K562 (cell line): Measurements from ENCODE around the gene CD101.

ENCODE experiments used
- ARNT ChIP-seq, 2 experiments: fragments of 450-650 bp; IDR thresholded peaks; 2 replicates each; pipeline ENCODE4 v1.6.1; 2016; ENCODE audit warnings: mild to moderate bottlenecking in 1 of 2
- FOXK2 ChIP-seq, 2 experiments: fragments of 450-650 bp; IDR thresholded peaks in 1 of 2; conservative IDR thresholded peaks in 1 of 2; 2 replicates each; pipeline ENCODE4 v1.6.1; 2016; ENCODE audit warnings: low read depth in 2 of 2, mild to moderate bottlenecking in 1 of 2
- GTF2F1 ChIP-seq: IDR thresholded peaks from 2 replicates; pipeline ENCODE4 v1.6.1; 2011; ENCODE audit warnings: low read depth, low read length, improper control_type of control experiment
- JUN ChIP-seq, 2 experiments: sonication (generic) in 1 of 2; formaldehyde crosslinking in 1 of 2; IDR thresholded peaks; 2 replicates each; pipeline versions ENCODE4 v1.6.1 to v1.8.0; 2012 to 2022; ENCODE audit warnings: borderline replicate concordance in 2 of 2, mild to moderate bottlenecking in 2 of 2, improper control_type of control experiment in 1 of 2, low read depth in 1 of 2, low read length in 1 of 2, missing genetic modification reagents in 1 of 2
- NR1H2 ChIP-seq: sonication (generic); formaldehyde crosslinking; IDR thresholded peaks from 2 replicates; pipeline ENCODE4 v1.4.0; 2020; ENCODE audit warnings: mild to moderate bottlenecking, missing genetic modification reagents
- PCBP2 ChIP-seq: fragments of 200-400 bp; formaldehyde crosslinking; IDR thresholded peaks from 2 replicates; pipeline ENCODE4 v1.6.1; 2018; ENCODE audit warnings: low read length, low read depth, mild to moderate bottlenecking, moderate library complexity; ENCODE audit not compliant: poor library complexity, severe bottlenecking
- ZBTB33 ChIP-seq: sonication (generic); formaldehyde crosslinking; IDR thresholded peaks from 2 replicates; pipeline ENCODE4 v1.8.1; 2023; ENCODE audit warnings: mild to moderate bottlenecking, missing genetic modification reagents
- ZNF232 ChIP-seq: sonication (generic); formaldehyde crosslinking; IDR thresholded peaks from 2 replicates; pipeline ENCODE4 v1.8.0; 2022; ENCODE audit warnings: mild to moderate bottlenecking, missing genetic modification reagents
- TF ChIP-seq, protein P1 (sequence below), 3 experiments: IDR thresholded peaks in 2 of 3; conservative IDR thresholded peaks in 1 of 3; 2 replicates each; pipeline ENCODE4 v1.5.1; 2011 to 2012; ENCODE audit warnings: low read length in 3 of 3, mild to moderate bottlenecking in 3 of 3, control low read depth in 2 of 3, improper control_type of control experiment in 1 of 3, inconsistent platforms in 1 of 3, low read depth in 1 of 3, mixed read lengths in 1 of 3, moderate library complexity in 1 of 3; ENCODE audit not compliant: insufficient read depth in 2 of 3
- TF ChIP-seq, protein P2 (sequence below): fragments of 200-600 bp; sonication (generic); IDR thresholded peaks from one replicate; pipeline ENCODE4 v1.6.1; 2012; ENCODE audit warnings: mild to moderate bottlenecking, low read depth, low read length, inconsistent platforms

DNA sequence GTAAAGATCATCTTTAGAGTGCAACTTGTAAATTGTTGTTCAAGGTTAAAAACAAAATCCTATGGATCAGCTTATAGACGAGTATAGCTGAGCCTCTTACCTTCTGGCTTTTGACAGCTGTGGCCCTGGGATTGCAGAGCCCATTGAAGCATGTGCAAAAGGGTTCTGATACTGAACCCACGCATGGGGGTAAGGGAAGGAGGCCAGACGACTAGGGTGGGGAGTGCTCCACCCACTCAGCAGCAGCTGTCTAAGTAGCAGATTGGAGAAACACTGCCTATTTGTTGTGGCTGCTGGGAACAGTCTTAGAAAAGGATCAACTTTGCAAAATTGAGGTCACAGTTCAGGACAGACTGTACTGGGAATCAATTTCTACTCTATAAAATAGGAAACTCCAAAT is 16.1 kb downstream of the CD101 start:
- TF ChIP-seq ARNT (IDR thresholded peaks at IDR 0.05), result no peak
- no peak for TF ChIP-seq ZBTB33 (CRISPR knock-in tag)
- no peak for TF ChIP-seq JUN (IDR thresholded peaks at IDR 0.05; ENCODE audit: borderline replicate concordance, low read depth, low read length)
- TF ChIP-seq JUN (CRISPR knock-in tag; IDR thresholded peaks at IDR 0.05; ENCODE audit: borderline replicate concordance), result no peak
- TF ChIP-seq NR1H2 (CRISPR knock-in tag), result no peak
- TF ChIP-seq ZNF232, result no peak
- TF ChIP-seq, protein P1, sequence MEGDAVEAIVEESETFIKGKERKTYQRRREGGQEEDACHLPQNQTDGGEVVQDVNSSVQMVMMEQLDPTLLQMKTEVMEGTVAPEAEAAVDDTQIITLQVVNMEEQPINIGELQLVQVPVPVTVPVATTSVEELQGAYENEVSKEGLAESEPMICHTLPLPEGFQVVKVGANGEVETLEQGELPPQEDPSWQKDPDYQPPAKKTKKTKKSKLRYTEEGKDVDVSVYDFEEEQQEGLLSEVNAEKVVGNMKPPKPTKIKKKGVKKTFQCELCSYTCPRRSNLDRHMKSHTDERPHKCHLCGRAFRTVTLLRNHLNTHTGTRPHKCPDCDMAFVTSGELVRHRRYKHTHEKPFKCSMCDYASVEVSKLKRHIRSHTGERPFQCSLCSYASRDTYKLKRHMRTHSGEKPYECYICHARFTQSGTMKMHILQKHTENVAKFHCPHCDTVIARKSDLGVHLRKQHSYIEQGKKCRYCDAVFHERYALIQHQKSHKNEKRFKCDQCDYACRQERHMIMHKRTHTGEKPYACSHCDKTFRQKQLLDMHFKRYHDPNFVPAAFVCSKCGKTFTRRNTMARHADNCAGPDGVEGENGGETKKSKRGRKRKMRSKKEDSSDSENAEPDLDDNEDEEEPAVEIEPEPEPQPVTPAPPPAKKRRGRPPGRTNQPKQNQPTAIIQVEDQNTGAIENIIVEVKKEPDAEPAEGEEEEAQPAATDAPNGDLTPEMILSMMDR (IDR thresholded peaks at IDR 0.05 in 2 of 3, conservative IDR thresholded peaks at IDR 0.05 in 1 of 3; ENCODE audit: insufficient read depth in 2 of 3, low read depth in 1 of 3, low read length in 3 of 3), result no peak
- no peak for TF ChIP-seq PCBP2
- TF ChIP-seq, protein P2, sequence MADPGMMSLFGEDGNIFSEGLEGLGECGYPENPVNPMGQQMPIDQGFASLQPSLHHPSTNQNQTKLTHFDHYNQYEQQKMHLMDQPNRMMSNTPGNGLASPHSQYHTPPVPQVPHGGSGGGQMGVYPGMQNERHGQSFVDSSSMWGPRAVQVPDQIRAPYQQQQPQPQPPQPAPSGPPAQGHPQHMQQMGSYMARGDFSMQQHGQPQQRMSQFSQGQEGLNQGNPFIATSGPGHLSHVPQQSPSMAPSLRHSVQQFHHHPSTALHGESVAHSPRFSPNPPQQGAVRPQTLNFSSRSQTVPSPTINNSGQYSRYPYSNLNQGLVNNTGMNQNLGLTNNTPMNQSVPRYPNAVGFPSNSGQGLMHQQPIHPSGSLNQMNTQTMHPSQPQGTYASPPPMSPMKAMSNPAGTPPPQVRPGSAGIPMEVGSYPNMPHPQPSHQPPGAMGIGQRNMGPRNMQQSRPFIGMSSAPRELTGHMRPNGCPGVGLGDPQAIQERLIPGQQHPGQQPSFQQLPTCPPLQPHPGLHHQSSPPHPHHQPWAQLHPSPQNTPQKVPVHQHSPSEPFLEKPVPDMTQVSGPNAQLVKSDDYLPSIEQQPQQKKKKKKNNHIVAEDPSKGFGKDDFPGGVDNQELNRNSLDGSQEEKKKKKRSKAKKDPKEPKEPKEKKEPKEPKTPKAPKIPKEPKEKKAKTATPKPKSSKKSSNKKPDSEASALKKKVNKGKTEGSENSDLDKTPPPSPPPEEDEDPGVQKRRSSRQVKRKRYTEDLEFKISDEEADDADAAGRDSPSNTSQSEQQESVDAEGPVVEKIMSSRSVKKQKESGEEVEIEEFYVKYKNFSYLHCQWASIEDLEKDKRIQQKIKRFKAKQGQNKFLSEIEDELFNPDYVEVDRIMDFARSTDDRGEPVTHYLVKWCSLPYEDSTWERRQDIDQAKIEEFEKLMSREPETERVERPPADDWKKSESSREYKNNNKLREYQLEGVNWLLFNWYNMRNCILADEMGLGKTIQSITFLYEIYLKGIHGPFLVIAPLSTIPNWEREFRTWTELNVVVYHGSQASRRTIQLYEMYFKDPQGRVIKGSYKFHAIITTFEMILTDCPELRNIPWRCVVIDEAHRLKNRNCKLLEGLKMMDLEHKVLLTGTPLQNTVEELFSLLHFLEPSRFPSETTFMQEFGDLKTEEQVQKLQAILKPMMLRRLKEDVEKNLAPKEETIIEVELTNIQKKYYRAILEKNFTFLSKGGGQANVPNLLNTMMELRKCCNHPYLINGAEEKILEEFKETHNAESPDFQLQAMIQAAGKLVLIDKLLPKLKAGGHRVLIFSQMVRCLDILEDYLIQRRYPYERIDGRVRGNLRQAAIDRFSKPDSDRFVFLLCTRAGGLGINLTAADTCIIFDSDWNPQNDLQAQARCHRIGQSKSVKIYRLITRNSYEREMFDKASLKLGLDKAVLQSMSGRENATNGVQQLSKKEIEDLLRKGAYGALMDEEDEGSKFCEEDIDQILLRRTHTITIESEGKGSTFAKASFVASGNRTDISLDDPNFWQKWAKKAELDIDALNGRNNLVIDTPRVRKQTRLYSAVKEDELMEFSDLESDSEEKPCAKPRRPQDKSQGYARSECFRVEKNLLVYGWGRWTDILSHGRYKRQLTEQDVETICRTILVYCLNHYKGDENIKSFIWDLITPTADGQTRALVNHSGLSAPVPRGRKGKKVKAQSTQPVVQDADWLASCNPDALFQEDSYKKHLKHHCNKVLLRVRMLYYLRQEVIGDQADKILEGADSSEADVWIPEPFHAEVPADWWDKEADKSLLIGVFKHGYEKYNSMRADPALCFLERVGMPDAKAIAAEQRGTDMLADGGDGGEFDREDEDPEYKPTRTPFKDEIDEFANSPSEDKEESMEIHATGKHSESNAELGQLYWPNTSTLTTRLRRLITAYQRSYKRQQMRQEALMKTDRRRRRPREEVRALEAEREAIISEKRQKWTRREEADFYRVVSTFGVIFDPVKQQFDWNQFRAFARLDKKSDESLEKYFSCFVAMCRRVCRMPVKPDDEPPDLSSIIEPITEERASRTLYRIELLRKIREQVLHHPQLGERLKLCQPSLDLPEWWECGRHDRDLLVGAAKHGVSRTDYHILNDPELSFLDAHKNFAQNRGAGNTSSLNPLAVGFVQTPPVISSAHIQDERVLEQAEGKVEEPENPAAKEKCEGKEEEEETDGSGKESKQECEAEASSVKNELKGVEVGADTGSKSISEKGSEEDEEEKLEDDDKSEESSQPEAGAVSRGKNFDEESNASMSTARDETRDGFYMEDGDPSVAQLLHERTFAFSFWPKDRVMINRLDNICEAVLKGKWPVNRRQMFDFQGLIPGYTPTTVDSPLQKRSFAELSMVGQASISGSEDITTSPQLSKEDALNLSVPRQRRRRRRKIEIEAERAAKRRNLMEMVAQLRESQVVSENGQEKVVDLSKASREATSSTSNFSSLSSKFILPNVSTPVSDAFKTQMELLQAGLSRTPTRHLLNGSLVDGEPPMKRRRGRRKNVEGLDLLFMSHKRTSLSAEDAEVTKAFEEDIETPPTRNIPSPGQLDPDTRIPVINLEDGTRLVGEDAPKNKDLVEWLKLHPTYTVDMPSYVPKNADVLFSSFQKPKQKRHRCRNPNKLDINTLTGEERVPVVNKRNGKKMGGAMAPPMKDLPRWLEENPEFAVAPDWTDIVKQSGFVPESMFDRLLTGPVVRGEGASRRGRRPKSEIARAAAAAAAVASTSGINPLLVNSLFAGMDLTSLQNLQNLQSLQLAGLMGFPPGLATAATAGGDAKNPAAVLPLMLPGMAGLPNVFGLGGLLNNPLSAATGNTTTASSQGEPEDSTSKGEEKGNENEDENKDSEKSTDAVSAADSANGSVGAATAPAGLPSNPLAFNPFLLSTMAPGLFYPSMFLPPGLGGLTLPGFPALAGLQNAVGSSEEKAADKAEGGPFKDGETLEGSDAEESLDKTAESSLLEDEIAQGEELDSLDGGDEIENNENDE, result no peak
- no peak for TF ChIP-seq GTF2F1
- TF ChIP-seq FOXK2 (conservative IDR thresholded peaks at IDR 0.05 in 1 of 2, IDR thresholded peaks at IDR 0.05 in 1 of 2; ENCODE audit: low read depth in 2 of 2), result no peak
